HepG2 (cell line): ENCODE results near the gene VAC14. TPM values are rescaled to one million over a fixed set of nuclear protein-coding genes. Genes with fewer than 3 reads are reported as not detected.
A peak's percentile ranks its signal among the peaks of the same experiment; 100 is the strongest.

Experiments used
- ATF7 ChIP-seq, 2 experiments: fragments of 450-650 bp in 1 of 2; sonication (generic) in 1 of 2; formaldehyde crosslinking in 1 of 2; IDR thresholded peaks; 2 replicates each; pipeline versions ENCODE4 v1.4.0 to v1.6.1; 2016 to 2020; ENCODE audit warnings: antibody characterized with exemption in 1 of 2, mild to moderate bottlenecking in 1 of 2, missing genetic modification reagents in 1 of 2
- IRX3 ChIP-seq: sonication (generic); formaldehyde crosslinking; IDR thresholded peaks from 2 replicates; pipeline ENCODE4 v1.8.1; 2023; ENCODE audit warnings: mild to moderate bottlenecking, low read depth, missing genetic modification reagents, borderline replicate concordance
- ISX ChIP-seq: sonication (generic); formaldehyde crosslinking; conservative IDR thresholded peaks from 2 replicates; pipeline ENCODE4 v1.5.0; 2020; ENCODE audit warnings: missing genetic modification reagents
- NRL ChIP-seq: sonication (generic); formaldehyde crosslinking; IDR thresholded peaks from 2 replicates; pipeline ENCODE4 v1.5.0; 2020; ENCODE audit warnings: missing genetic modification reagents, mild to moderate bottlenecking, moderate library complexity, borderline replicate concordance
- PCBP2 ChIP-seq: fragments of 200-400 bp; formaldehyde crosslinking; optimal IDR thresholded peaks from 2 replicates; pipeline ENCODE3; 2018; ENCODE audit warnings: low read length, low read depth; ENCODE audit not compliant: poor library complexity, severe bottlenecking
- SP140L ChIP-seq: sonication (generic); formaldehyde crosslinking; IDR thresholded peaks from 2 replicates; pipeline ENCODE4 v1.4.0; 2020; ENCODE audit warnings: missing genetic modification reagents, borderline replicate concordance
- ZBTB20 ChIP-seq: sonication (generic); formaldehyde crosslinking; IDR thresholded peaks from 2 replicates; pipeline ENCODE4 v1.8.1; 2023; ENCODE audit warnings: missing genetic modification reagents, low read depth, mild to moderate bottlenecking, borderline replicate concordance
- ZNF496 ChIP-seq: sonication (generic); formaldehyde crosslinking; IDR thresholded peaks from 2 replicates; pipeline ENCODE4 v1.8.1; 2023; ENCODE audit warnings: mild to moderate bottlenecking, moderate library complexity, missing genetic modification reagents; ENCODE audit not compliant: insufficient replicate concordance
- ZNF569 ChIP-seq: sonication (generic); formaldehyde crosslinking; IDR thresholded peaks from 2 replicates; pipeline ENCODE4 v1.5.0; 2020; ENCODE audit warnings: mild to moderate bottlenecking, missing genetic modification reagents, moderate library complexity, borderline replicate concordance
- ZNF619 ChIP-seq: sonication (generic); formaldehyde crosslinking; IDR thresholded peaks from 2 replicates; pipeline ENCODE4 v1.4.0; 2020; ENCODE audit warnings: mild to moderate bottlenecking, missing genetic modification reagents
- polyA plus RNA-seq, 8 experiments: library from polyadenylated mRNA; depleted of rRNA in 3 of 8; stranded (reverse) in 7 of 8; unstranded in 1 of 8; fragments of >200 nt; fragmentation: Illumina TruSeq in 4 of 8; extraction: Trizol in 4 of 8; gene quantifications; 2 replicates each; pipeline versions ENCODE4 v1.2.1 to v1.2.3, GENCODE V29; 2011 to 2016; ENCODE audit warnings: low read depth in 4 of 8, missing spikeins in 1 of 8, mixed read lengths in 1 of 8; ENCODE audit not compliant: insufficient read depth in 1 of 8
- total RNA-seq, 5 experiments: library from RNA; depleted of rRNA; stranded (reverse); fragments of >200 nt; fragmentation: Illumina TruSeq; extraction: Trizol; gene quantifications; 2 replicates each; pipeline ENCODE4 v1.2.3, GENCODE V29; 2016; ENCODE audit warnings: low read depth in 1 of 5
- TF ChIP-seq, protein P1 (sequence below): sonication (generic); formaldehyde crosslinking; IDR thresholded peaks from 2 replicates; pipeline ENCODE4 v1.5.0; 2020; ENCODE audit warnings: mild to moderate bottlenecking, missing genetic modification reagents, moderate library complexity
- TF ChIP-seq, protein P2 (sequence below): IDR thresholded peaks from 2 replicates; pipeline ENCODE4 v1.6.1; 2016; ENCODE audit warnings: mild to moderate bottlenecking, missing biosample characterization, missing genetic modification reagents
- TF ChIP-seq, protein P3 (sequence below): sonication (generic); formaldehyde crosslinking; IDR thresholded peaks from 2 replicates; pipeline ENCODE4 v1.4.0; 2020; ENCODE audit warnings: missing genetic modification reagents, mild to moderate bottlenecking, borderline replicate concordance
- TF ChIP-seq, protein P4 (sequence below): sonication (generic); formaldehyde crosslinking; IDR thresholded peaks from 2 replicates; pipeline ENCODE4 v1.5.1; 2020; ENCODE audit warnings: mild to moderate bottlenecking, missing genetic modification reagents

VAC14 gene
- total and polyA plus RNA-seq, 2 of the 13 experiments (the other 11 are each of a cell fraction or from before 2014, with no cell fraction given) = 23.5 to 24.6 TPM

DNA sequence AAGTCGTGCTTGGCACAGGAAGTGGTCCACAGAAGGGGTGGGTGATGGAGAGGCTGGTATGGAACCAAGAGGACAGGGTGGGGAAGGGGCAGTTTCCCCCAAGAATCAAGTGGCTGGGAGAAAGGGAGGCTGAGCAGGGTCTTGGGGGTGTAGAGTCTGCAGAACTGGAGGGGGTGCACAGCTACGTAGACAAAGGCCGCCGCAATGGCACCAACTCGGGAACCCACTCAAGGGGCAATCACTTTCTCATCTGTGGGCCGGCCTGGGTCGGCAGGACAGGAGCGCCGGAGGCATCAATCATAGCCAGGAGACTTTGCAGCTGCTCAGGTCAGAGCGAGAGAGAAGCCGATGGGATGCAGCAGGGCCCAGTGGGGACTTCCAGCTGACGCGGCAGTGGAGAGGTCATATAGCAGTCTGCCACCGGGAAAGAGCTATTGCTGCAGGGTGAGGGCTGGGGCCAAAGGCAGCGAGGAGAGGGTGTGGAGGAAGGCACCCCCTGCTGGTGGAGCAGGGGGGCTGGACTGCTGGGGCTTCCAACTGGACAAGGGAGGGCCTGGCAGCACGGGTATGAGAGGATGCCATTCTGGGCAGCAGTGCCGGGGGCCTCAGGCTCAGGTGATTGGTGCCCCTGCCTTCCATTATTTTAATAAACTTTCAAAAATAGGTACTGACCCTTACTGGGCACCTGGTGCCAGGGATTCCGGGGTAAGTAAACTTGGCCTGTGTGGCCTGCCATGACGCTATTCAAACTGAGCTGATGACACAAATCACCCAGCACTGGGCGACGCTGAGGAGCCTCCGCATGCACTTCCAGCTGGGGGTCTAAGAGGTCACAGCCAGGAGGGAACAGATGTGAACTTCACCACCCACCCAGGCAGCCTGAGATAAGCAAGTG is 62.6 kb downstream of the VAC14 start (continued):
- TF ChIP-seq, protein P1, sequence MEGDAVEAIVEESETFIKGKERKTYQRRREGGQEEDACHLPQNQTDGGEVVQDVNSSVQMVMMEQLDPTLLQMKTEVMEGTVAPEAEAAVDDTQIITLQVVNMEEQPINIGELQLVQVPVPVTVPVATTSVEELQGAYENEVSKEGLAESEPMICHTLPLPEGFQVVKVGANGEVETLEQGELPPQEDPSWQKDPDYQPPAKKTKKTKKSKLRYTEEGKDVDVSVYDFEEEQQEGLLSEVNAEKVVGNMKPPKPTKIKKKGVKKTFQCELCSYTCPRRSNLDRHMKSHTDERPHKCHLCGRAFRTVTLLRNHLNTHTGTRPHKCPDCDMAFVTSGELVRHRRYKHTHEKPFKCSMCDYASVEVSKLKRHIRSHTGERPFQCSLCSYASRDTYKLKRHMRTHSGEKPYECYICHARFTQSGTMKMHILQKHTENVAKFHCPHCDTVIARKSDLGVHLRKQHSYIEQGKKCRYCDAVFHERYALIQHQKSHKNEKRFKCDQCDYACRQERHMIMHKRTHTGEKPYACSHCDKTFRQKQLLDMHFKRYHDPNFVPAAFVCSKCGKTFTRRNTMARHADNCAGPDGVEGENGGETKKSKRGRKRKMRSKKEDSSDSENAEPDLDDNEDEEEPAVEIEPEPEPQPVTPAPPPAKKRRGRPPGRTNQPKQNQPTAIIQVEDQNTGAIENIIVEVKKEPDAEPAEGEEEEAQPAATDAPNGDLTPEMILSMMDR (CRISPR knock-in tag) = peak; percentile 92
- TF ChIP-seq NRL (CRISPR knock-in tag) = 0 out of 2 replicates have a peak, but pooled peaks have one; percentile 11
- TF ChIP-seq ZNF496 (CRISPR knock-in tag) = no peak
- TF ChIP-seq SP140L (CRISPR knock-in tag) = no peak
- no peak for TF ChIP-seq ATF7 (IDR thresholded peaks at IDR 0.05)
- TF ChIP-seq ATF7 (CRISPR knock-in tag; IDR thresholded peaks at IDR 0.05) = no peak
- no peak for TF ChIP-seq ZNF619 (CRISPR knock-in tag)
- no peak for TF ChIP-seq PCBP2
- TF ChIP-seq ZBTB20 (CRISPR knock-in tag) = no peak
- no peak for TF ChIP-seq ZNF569 (CRISPR knock-in tag)
- TF ChIP-seq ISX (CRISPR knock-in tag) = no peak
- TF ChIP-seq, protein P2, sequence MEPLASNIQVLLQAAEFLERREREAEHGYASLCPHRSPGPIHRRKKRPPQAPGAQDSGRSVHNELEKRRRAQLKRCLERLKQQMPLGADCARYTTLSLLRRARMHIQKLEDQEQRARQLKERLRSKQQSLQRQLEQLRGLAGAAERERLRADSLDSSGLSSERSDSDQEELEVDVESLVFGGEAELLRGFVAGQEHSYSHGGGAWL = no peak
- TF ChIP-seq, protein P3, sequence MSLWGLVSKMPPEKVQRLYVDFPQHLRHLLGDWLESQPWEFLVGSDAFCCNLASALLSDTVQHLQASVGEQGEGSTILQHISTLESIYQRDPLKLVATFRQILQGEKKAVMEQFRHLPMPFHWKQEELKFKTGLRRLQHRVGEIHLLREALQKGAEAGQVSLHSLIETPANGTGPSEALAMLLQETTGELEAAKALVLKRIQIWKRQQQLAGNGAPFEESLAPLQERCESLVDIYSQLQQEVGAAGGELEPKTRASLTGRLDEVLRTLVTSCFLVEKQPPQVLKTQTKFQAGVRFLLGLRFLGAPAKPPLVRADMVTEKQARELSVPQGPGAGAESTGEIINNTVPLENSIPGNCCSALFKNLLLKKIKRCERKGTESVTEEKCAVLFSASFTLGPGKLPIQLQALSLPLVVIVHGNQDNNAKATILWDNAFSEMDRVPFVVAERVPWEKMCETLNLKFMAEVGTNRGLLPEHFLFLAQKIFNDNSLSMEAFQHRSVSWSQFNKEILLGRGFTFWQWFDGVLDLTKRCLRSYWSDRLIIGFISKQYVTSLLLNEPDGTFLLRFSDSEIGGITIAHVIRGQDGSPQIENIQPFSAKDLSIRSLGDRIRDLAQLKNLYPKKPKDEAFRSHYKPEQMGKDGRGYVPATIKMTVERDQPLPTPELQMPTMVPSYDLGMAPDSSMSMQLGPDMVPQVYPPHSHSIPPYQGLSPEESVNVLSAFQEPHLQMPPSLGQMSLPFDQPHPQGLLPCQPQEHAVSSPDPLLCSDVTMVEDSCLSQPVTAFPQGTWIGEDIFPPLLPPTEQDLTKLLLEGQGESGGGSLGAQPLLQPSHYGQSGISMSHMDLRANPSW (CRISPR knock-in tag) = no peak
- TF ChIP-seq IRX3 (CRISPR knock-in tag) = no peak
- TF ChIP-seq, protein P4, sequence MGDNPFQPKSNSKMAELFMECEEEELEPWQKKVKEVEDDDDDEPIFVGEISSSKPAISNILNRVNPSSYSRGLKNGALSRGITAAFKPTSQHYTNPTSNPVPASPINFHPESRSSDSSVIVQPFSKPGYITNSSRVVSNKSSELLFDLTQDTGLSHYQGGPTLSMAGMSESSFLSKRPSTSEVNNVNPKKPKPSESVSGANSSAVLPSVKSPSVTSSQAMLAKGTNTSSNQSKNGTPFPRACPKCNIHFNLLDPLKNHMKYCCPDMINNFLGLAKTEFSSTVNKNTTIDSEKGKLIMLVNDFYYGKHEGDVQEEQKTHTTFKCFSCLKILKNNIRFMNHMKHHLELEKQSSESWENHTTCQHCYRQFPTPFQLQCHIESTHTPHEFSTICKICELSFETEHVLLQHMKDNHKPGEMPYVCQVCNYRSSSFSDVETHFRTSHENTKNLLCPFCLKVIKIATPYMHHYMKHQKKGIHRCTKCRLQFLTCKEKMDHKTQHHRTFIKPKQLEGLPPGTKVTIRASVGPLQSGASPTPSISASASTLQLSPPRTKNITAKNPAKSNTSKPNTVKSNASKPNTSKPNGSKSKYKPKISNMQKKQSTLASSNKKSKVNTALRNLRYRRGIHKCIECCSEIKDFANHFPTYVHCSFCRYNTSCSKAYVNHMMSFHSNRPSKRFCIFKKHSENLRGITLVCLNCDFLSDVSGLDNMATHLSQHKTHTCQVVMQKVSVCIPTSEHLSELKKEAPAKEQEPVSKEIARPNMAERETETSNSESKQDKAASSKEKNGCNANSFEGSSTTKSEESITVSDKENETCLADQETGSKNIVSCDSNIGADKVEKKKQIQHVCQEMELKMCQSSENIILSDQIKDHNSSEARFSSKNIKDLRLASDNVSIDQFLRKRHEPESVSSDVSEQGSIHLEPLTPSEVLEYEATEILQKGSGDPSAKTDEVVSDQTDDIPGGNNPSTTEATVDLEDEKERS (CRISPR knock-in tag) = no peak
